BLaER1 (cell line): ENCODE results near the gene CFAP251.
A peak's percentile ranks its signal among the peaks of the same experiment; 100 is the strongest.

Experiments
- H3K27ac ChIP-seq: shearing (Covaris generic); formaldehyde crosslinking; 2 replicates; pipeline ENCODE4 v1.8.1; 2022
- H3K27me3 ChIP-seq: shearing (Covaris generic); formaldehyde crosslinking; 2 replicates; pipeline ENCODE4 v1.8.1; 2022
- H3K36me3 ChIP-seq: shearing (Covaris generic); formaldehyde crosslinking; 2 replicates; pipeline ENCODE4 v1.8.1; 2022
- H3K4me1 ChIP-seq: shearing (Covaris generic); formaldehyde crosslinking; 2 replicates; pipeline ENCODE4 v1.8.1; 2022
- H3K4me2 ChIP-seq: shearing (Covaris generic); formaldehyde crosslinking; 2 replicates; pipeline ENCODE4 v1.8.1; 2022
- H3K4me3 ChIP-seq: shearing (Covaris generic); formaldehyde crosslinking; 2 replicates; pipeline ENCODE4 v1.8.1; 2022
- H3K9ac ChIP-seq: shearing (Covaris generic); formaldehyde crosslinking; 2 replicates; pipeline ENCODE4 v1.8.1; 2022
- H3K9me3 ChIP-seq: shearing (Covaris generic); formaldehyde crosslinking; 2 replicates; pipeline ENCODE4 v1.8.1; 2022
- H4K20me1 ChIP-seq: shearing (Covaris generic); formaldehyde crosslinking; 2 replicates; pipeline ENCODE4 v1.8.1; 2022
- Cebpa-rat ChIP-seq: shearing (Covaris generic); IDR thresholded peaks from 2 replicates; pipeline ENCODE4 v1.8.1; 2022

The CFAP251 gene

GRCh38 chr12:122045262-122045661 is 126.9 kb downstream of the CFAP251 start:
- peaks cover 99% of the 10 kb centered on the region for H3K36me3 ChIP-seq
- no peak for TF ChIP-seq Cebpa-rat

GRCh38 chr12:122046145-122046544 is 127.8 kb downstream of the CFAP251 start:
- Histone ChIP-seq H3K4me2 (no peak overlapping the region), H3K4me3 (no peak overlapping the region), H3K27me3 (no peaks in the 10 kb centered on the region), H3K9me3 (no peaks in the 10 kb centered on the region), H3K27ac (no peak overlapping the region), H3K9ac (no peak overlapping the region), H4K20me1 (peaks cover 88% of the 10 kb centered on the region), H3K36me3 (peaks cover 99% of the 10 kb centered on the region), H3K4me1 (peaks cover 6% of the 10 kb centered on the region)
- TF ChIP-seq Cebpa-rat, result no peak

More at GRCh38 chr12:122045262-122045661, 126.9 kb downstream of the CFAP251 start:
- H3K4me3 ChIP-seq, result no peak overlapping the region
- no peaks in the 10 kb centered on the region for H3K27me3 ChIP-seq
- H3K27ac ChIP-seq, result no peak overlapping the region
- H3K9ac ChIP-seq, result no peak overlapping the region
- peaks cover 88% of the 10 kb centered on the region for H4K20me1 ChIP-seq
- H3K9me3 ChIP-seq, result no peaks in the 10 kb centered on the region
- H3K4me1 ChIP-seq, result peaks cover 14% of the 10 kb centered on the region
- no peak overlapping the region for H3K4me2 ChIP-seq

GRCh38 chr12:122048151-122048550 is 129.8 kb downstream of the CFAP251 start:
- TF ChIP-seq Cebpa-rat, result no peak
- H3K9ac ChIP-seq, result 0 out of 2 replicates have a peak overlapping the region, but pooled peaks have one; percentile 10
- H3K27me3 ChIP-seq, result no peaks in the 10 kb centered on the region
- H3K4me3 ChIP-seq, result no peak overlapping the region
- H3K4me2 ChIP-seq, result no peak overlapping the region
- H3K27ac ChIP-seq, result no peak overlapping the region
- H3K4me1 ChIP-seq, result no peaks in the 10 kb centered on the region
- H4K20me1 ChIP-seq, result peaks cover 90% of the 10 kb centered on the region
- H3K9me3 ChIP-seq, result no peaks in the 10 kb centered on the region
- H3K36me3 ChIP-seq, result peaks cover 99% of the 10 kb centered on the region

- Histone ChIP-seq H4K20me1 (peaks cover 89% of the 10 kb centered on the region), H3K4me3 (no peak overlapping the region), H3K36me3 (peaks cover 90% of the 10 kb centered on the region), H3K9ac (no peak overlapping the region), H3K27me3 (no peaks in the 10 kb centered on the region), H3K4me1 (no peaks in the 10 kb centered on the region), H3K4me2 (no peak overlapping the region), H3K9me3 (no peaks in the 10 kb centered on the region), H3K27ac (no peak overlapping the region)
- TF ChIP-seq Cebpa-rat, result no peak
Measured at GRCh38 chr12:122049827-122050226, 131.4 kb downstream of the CFAP251 start.

- no peak for TF ChIP-seq Cebpa-rat
- Histone ChIP-seq H3K27ac (no peak overlapping the region; the same call in 1 of the 2 replicates), H3K4me2 (no peak overlapping the region), H4K20me1 (peaks cover 90% of the 10 kb centered on the region), H3K27me3 (no peaks in the 10 kb centered on the region), H3K4me3 (no peak overlapping the region), H3K9me3 (no peaks in the 10 kb centered on the region), H3K4me1 (no peaks in the 10 kb centered on the region), H3K9ac (no peak overlapping the region), H3K36me3 (peaks cover 90% of the 10 kb centered on the region)
Measured at GRCh38 chr12:122050706-122051105, 132.3 kb downstream of the CFAP251 start.

GRCh38 chr12:122051231-122051876 is 133.0 kb downstream of the CFAP251 start:
- no peak overlapping the region for H3K4me3 ChIP-seq
- H3K27me3 ChIP-seq, result no peaks in the 10 kb centered on the region
- H3K4me1 ChIP-seq, result no peaks in the 10 kb centered on the region
- H3K9ac ChIP-seq, result no peak overlapping the region
- H3K4me2 ChIP-seq, result no peak overlapping the region
- H4K20me1 ChIP-seq, result peaks cover 90% of the 10 kb centered on the region
- H3K9me3 ChIP-seq, result no peaks in the 10 kb centered on the region
- no peak for TF ChIP-seq Cebpa-rat
- no peak overlapping the region; the same call in 1 of the 2 replicates for H3K27ac ChIP-seq
- H3K36me3 ChIP-seq, result peaks cover 90% of the 10 kb centered on the region

- Histone ChIP-seq H3K4me1 (no peaks in the 10 kb centered on the region), H3K4me2 (no peak overlapping the region), H3K27me3 (no peaks in the 10 kb centered on the region), H3K36me3 (peaks cover 90% of the 10 kb centered on the region), H4K20me1 (peaks cover 92% of the 10 kb centered on the region), H3K27ac (no peak overlapping the region), H3K9ac (no peak overlapping the region), H3K9me3 (no peaks in the 10 kb centered on the region), H3K4me3 (no peak overlapping the region)
- no peak for TF ChIP-seq Cebpa-rat
Measured at GRCh38 chr12:122052285-122052684, 133.9 kb downstream of the CFAP251 start.
